ENCODE results near the gene SF1.

The SF1 gene

GRCh38 chr11:64759722-64760719 is 18.3 kb downstream of the SF1 start, which contains the start of gene PYGM:
Gene PYGM (minus strand): TSS chr11:64759974. CDS start chr11:64759898, 76 bp downstream.
- no peaks in the 10 kb centered on the region for H3K27me3 ChIP-seq (ENCODE audit: control insufficient read depth, insufficient read depth, low read length)
- TF ChIP-seq, protein P1, sequence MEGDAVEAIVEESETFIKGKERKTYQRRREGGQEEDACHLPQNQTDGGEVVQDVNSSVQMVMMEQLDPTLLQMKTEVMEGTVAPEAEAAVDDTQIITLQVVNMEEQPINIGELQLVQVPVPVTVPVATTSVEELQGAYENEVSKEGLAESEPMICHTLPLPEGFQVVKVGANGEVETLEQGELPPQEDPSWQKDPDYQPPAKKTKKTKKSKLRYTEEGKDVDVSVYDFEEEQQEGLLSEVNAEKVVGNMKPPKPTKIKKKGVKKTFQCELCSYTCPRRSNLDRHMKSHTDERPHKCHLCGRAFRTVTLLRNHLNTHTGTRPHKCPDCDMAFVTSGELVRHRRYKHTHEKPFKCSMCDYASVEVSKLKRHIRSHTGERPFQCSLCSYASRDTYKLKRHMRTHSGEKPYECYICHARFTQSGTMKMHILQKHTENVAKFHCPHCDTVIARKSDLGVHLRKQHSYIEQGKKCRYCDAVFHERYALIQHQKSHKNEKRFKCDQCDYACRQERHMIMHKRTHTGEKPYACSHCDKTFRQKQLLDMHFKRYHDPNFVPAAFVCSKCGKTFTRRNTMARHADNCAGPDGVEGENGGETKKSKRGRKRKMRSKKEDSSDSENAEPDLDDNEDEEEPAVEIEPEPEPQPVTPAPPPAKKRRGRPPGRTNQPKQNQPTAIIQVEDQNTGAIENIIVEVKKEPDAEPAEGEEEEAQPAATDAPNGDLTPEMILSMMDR (IDR thresholded peaks at IDR 0.05) = no peak
- H3K9me3 ChIP-seq (ENCODE audit: control insufficient read depth, low read length) = no peaks in the 10 kb centered on the region
- peaks cover 15% of the 10 kb centered on the region for H3K4me1 ChIP-seq
- no peak within 1 kb of the TSS for H3K9ac ChIP-seq
- H3K4me3 ChIP-seq (ENCODE audit: low read depth, low read length) = no peak within 1 kb of the TSS
- H3K36me3 ChIP-seq (ENCODE audit: control insufficient read depth, insufficient read depth, low read length) = no peaks in the 10 kb centered on the region
- no peak within 1 kb of the TSS for H3K4me2 ChIP-seq (ENCODE audit: low read length)
- H2AFZ ChIP-seq = no peak within 1 kb of the TSS
- H3K27ac ChIP-seq = no peak within 1 kb of the TSS
- no peaks in the 10 kb centered on the region for H3K79me2 ChIP-seq

DNA sequence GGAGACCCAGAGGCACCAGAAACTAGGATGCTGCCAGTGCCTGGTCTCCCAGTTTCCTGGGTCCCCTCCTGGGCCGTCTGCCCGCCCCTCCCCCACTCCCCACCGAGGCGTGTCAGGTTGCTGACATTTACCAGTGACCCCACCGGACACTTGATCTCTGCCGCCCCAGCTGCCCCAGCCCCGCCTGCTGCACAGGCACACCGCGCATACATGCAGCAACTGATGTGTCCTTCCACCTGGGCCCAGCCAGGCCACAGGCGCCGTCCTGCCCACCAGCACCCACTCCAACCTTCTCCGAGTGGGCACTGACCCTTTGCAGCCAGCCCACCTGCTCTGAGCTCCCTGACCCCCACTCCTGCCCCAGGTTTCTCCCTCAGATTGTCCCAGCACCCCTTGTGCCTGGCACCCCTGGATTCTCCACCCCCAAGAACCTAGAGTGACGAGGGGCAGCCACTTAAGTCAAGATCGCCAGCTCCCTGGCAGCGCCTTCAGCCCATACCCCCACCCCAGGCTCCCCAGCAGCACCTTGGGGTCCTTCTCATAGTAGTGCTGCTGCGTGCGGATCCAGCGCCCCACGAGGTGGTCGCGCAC is 19.1 kb downstream of the SF1 start:
- no peak overlapping the region for H3K4me2 ChIP-seq (ENCODE audit: low read length)
- no peaks in the 10 kb centered on the region for H3K9me3 ChIP-seq (ENCODE audit: control insufficient read depth, low read length)
- H3K4me1 ChIP-seq = peaks cover 15% of the 10 kb centered on the region
- no peak overlapping the region for H3K9ac ChIP-seq
- H3K79me2 ChIP-seq = no peaks in the 10 kb centered on the region
- no peak overlapping the region for H3K4me3 ChIP-seq (ENCODE audit: low read depth, low read length)
- TF ChIP-seq, protein P1 (IDR thresholded peaks at IDR 0.05) = no peak
- H3K36me3 ChIP-seq (ENCODE audit: control insufficient read depth, insufficient read depth, low read length) = no peaks in the 10 kb centered on the region
- no peaks in the 10 kb centered on the region for H3K27me3 ChIP-seq (ENCODE audit: control insufficient read depth, insufficient read depth, low read length)
- H2AFZ ChIP-seq = no peak overlapping the region
- no peak overlapping the region for H3K27ac ChIP-seq

DNA sequence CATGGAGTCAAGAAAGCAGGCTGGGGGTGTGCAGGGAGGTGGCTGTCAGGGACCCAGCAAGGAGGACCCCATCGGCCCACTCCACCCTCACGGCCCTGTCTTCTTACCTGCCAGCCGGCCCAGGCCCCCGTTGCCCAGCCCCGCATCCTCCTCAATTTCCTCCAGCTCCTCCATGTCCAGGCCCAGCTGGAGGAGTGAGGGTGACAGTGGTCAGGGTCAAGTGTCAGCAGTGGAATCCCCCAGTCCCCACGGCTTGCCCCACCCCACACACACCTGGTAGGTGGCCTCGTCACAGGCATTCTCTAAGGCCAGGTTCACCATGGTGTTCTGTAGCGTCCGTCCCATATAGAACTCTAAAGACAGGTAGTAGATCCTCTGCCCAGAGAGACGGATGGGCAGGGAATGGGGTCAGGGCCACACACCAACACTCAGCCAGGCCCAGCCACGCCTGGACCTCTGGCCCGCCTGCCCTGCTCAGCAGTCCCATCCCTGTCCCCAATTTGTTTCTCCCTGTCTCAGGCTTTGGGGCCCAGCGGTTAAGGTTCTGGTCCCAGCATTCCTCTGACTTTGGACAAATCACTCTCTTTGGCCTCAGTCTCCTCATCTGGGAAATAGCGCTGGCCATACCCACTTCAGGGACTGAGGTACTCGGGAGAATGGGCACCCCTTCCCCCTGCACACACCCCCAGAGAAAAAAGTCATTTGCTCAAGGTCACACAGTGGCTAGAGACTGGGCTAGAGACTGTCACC is 19.8 kb downstream of the SF1 start:
- Histone ChIP-seq H3K4me1 (peaks cover 11% of the 10 kb centered on the region), H3K9ac (no peak overlapping the region), H3K4me3 (ENCODE audit: low read depth, low read length) (no peak overlapping the region), H3K4me2 (ENCODE audit: low read length) (no peak overlapping the region), H3K27ac (no peak overlapping the region), H3K36me3 (ENCODE audit: control insufficient read depth, insufficient read depth, low read length) (no peaks in the 10 kb centered on the region), H3K79me2 (no peaks in the 10 kb centered on the region), H3K27me3 (ENCODE audit: control insufficient read depth, insufficient read depth, low read length) (no peaks in the 10 kb centered on the region), H2AFZ (no peak overlapping the region), H3K9me3 (ENCODE audit: control insufficient read depth, low read length) (no peaks in the 10 kb centered on the region)
- TF ChIP-seq, protein P1 (IDR thresholded peaks at IDR 0.05) = no peak

DNA sequence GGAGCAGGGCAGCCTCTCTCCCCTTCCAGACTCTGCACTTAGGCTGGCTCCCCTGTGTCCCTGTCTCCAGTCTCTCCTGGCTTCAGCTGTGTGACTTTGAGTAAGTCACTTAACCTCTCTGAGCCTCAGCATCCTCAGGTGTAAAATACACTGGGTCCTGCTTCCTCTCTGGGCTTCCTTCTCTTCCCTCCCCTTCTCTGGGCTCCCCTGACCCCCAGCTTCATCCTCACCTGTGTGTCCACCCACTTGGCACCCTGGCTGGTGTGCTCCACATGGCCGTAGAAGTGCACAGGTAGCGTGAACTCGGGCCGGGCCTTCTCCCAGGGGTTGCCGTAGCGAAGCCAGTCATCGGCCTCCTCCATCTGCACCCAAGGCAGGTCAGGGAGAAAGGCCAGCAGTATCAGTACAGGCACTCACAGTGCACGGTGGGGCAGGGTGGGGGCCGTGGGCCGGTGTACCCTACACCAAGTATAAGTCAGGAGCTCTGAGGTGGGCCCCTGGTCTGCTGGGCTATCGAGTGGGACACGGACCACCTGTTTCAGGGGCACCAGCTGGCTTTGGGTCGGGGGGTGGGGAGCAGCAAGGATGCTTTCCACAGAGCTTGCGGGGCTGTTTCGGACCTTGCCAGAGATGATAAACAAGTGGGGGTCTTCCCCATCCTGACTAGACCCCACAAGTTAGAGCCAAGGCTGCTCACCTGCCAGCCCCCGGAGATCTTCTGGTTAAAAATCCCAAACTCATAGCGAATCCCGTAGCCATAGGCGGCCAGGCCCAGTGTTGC is 20.6 kb downstream of the SF1 start:
- H3K27ac ChIP-seq = no peak overlapping the region
- TF ChIP-seq, protein P1 (IDR thresholded peaks at IDR 0.05) = no peak
- H3K79me2 ChIP-seq = no peaks in the 10 kb centered on the region
- no peak overlapping the region for H3K4me3 ChIP-seq (ENCODE audit: low read depth, low read length)
- H2AFZ ChIP-seq = no peak overlapping the region
- H3K36me3 ChIP-seq (ENCODE audit: control insufficient read depth, insufficient read depth, low read length) = no peaks in the 10 kb centered on the region
- peaks cover 3% of the 10 kb centered on the region for H3K4me1 ChIP-seq
- H3K27me3 ChIP-seq (ENCODE audit: control insufficient read depth, insufficient read depth, low read length) = no peaks in the 10 kb centered on the region
- no peak overlapping the region for H3K9ac ChIP-seq
- H3K9me3 ChIP-seq (ENCODE audit: control insufficient read depth, low read length) = no peaks in the 10 kb centered on the region
- H3K4me2 ChIP-seq (ENCODE audit: low read length) = no peak overlapping the region
